AG09309 (cell line): ENCODE measurements around the gene KLK1.

ENCODE experiments used
- DNase-seq: peaks from one replicate; pipeline ENCODE4 v3.0.0-alpha.2; 2010; ENCODE audit warnings: low read depth
- H3K4me3 ChIP-seq: 2 replicates; pipeline ENCODE4 v1.5.1; 2011; ENCODE audit warnings: mild to moderate bottlenecking, low read depth, low read length, moderate library complexity; ENCODE audit not compliant: control insufficient read depth
- TF ChIP-seq, protein P1 (sequence below): IDR thresholded peaks from 2 replicates; pipeline ENCODE4 v1.5.1; 2011; ENCODE audit warnings: mild to moderate bottlenecking, low read depth, low read length, inconsistent platforms; ENCODE audit not compliant: insufficient read depth, control insufficient read depth; ENCODE audit errors: missing control alignments

The KLK1 gene

DNA sequence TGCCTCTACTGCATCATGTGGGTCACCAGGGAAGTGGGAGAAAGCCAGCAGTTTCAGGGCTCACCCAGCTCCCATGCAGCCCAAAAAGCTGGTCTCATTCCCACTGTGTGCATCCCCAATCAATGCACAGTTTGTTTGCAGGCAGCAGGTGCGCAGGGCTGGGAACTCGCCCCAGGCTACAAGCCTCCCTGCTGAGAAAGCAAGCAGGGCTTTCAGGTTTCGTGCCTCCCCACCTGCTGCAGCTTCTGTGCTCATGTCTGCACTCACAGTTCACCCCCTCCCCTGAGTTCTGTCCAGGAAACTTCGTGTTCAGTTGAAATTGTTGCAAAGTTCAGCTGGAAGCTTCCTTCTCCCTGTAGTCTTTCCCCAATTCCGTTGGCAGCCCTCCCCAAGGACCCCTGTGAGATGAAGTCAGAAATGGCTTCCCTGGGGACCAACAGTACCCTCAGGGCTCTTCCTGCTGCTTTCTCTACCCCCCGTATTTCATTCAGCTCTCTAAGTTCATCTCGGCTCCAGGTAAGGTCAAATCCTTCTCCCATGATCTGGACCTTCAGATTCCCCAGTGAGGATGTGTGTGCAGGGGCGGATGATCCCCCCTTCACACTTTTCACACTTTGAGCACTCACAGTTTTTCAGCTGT is 20.8 kb upstream of the KLK1 start:
- no peak overlapping the region for H3K4me3 ChIP-seq
- TF ChIP-seq, protein P1, sequence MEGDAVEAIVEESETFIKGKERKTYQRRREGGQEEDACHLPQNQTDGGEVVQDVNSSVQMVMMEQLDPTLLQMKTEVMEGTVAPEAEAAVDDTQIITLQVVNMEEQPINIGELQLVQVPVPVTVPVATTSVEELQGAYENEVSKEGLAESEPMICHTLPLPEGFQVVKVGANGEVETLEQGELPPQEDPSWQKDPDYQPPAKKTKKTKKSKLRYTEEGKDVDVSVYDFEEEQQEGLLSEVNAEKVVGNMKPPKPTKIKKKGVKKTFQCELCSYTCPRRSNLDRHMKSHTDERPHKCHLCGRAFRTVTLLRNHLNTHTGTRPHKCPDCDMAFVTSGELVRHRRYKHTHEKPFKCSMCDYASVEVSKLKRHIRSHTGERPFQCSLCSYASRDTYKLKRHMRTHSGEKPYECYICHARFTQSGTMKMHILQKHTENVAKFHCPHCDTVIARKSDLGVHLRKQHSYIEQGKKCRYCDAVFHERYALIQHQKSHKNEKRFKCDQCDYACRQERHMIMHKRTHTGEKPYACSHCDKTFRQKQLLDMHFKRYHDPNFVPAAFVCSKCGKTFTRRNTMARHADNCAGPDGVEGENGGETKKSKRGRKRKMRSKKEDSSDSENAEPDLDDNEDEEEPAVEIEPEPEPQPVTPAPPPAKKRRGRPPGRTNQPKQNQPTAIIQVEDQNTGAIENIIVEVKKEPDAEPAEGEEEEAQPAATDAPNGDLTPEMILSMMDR, result no peak
- no peak for DNase-seq

DNA sequence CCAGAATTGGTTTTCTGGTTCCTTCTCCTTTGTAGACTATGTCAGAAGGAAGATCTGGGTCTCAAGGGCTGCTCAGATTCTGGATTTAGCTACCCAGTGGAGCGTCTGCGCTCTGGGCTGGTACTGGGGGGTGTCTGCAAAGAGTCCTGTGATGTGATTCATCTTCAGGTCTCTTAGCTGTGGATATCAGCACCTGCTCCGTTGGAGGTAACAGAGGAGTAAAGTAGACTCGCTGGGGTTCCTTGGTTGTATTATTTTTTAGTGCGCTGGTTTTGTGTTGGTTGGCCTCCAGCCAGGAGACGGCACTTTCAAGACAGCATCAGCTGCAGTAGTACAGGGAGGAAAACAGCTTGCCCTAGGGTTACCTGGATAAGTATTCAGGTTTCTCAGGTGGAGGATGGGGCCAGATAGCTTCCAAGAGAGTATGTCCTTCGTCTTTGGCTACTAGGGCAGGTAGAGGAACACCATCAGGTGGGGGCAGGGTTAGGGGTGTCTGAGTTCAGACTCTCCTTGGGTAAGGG is 20.2 kb upstream of the KLK1 start:
- no peak overlapping the region for H3K4me3 ChIP-seq
- TF ChIP-seq, protein P1, result no peak
- no peak for DNase-seq

DNA sequence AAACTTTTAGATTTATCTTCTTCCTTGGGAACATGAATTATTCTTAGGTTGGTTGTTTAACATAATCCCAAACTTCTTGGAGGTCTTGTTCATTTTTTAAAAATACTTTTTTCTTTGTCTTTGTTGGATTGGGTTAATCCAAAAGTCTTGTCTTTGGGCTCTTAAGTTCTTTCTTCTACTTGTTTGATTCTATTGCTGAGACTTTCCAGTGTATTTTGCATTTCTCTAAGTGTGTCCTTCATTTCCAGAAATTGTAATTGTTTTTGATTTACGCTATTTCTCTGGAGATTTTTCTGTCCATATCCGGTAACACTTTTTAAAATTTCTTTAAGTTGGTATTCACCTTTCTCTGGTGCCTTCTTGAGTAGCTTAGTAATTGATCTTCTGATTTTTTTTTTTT is 19.6 kb upstream of the KLK1 start:
- TF ChIP-seq, protein P1, result no peak
- DNase-seq, result no peak
- H3K4me3 ChIP-seq, result no peak overlapping the region

DNA sequence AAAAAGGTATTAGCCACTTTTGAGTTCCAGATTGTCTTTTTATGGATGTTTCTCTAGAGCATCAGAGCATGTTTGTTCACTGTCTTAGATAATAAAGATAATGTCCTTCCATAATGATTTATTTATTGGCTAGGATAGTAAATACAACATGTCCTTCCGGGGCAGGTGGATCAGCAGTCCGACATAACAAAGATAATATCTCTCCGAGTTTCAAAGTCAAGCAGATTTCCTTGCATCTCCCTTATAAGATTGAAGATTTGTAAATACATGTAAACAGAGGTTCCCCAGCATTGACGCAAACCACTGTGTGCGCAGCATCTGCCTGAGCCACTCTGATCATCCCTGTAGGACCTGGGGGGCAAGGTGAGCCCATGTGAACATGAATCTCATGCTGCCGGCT is 18.5 kb upstream of the KLK1 start:
- DNase-seq, result no peak
- no peak overlapping the region for H3K4me3 ChIP-seq
- TF ChIP-seq, protein P1, result no peak

DNA sequence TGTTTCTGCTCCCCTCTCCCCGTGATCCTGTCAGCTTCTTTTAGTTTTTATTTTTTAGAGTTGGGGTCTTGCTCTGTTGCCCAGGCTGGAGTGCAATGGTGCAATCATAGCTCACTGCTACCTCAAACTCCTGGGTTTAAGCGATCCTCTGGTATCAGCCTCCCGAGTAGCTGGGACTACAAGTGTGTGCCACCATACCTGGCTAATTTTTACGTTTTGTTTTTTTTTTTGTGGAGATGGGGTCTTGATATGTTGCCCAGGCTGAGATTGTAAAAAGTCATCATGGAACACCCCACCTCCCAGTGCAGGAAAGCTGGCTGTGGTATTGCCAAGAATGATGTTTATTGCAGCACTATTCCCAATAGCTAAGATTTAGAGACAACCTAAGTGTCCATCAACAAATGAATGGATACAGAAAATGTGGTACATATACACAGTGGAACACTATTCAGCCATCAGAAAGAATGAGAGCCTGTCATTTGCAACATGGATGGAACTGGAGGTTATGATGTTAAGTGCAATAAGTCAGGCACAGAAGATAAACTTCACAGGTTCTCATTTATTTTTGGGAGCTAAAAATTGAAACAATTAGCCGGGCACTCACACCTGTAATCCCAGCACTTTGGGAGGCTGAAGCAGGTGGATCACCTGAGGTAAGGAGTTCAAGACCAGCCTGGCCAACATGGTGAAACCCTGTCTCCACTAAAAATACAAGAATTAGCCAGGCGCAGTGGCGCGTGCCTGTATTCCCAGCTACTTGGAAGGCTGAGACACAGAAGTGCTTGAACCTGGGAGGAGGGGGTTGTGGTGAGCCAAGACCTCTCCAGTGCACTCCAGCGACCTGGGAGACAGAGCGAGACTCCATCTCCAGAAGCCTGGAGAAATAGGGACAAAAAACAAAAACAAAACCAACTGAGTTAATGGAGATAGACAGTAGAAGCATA is 16.4 kb upstream of the KLK1 start:
- no peak for DNase-seq
- TF ChIP-seq, protein P1, result no peak
- no peak overlapping the region for H3K4me3 ChIP-seq

DNA sequence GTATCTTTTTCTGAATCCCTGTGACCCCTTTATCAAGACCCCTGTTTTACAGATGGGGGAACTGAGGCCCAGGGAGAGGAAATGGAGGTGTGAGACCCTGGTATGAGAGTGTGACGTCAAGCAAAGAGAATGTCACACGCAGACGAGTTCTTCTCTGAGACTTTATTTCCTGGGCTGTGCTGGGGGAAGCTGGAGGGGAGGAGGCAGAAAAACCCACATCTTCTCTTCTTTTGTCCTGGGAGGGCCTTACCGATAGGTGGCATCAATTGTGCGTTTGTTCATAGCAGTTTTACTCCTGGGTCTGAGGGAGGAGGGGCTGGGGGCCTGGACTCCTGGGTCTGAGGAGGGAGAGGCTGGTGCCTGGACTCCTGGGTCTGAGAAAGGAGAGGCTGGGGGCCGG is 14.7 kb upstream of the KLK1 start:
- DNase-seq, result no peak
- TF ChIP-seq, protein P1, result peak; percentile 11
- H3K4me3 ChIP-seq, result no peak overlapping the region
